RWPE1 (cell line): ENCODE results near the gene RRAS2.

Experiments used
- CTCF ChIA-PET: fragments of 350-600 bp; sonication (Branson Sonifier 250); formaldehyde crosslinking; extraction: SDS; loops from one replicate; lab custom pipeline; 2021; lab: Yijun Ruan, JAX
- POLR2A ChIA-PET: fragments of 400-600 bp; formaldehyde crosslinking; extraction: SDS; loops from one replicate; lab custom pipeline; 2020; ENCODE audit warnings: antibody characterized with exemption; ENCODE audit not compliant: low non-redundant PET; lab: Yijun Ruan, JAX
- DNase-seq: peaks from one replicate; pipeline ENCODE4 v3.0.0; 2012; ENCODE audit warnings: low spot score
- H3K27ac ChIP-seq: fragments of 450-650 bp; 2 replicates; pipeline ENCODE4 v1.5.1; 2017
- CTCF ChIP-seq: fragments of 450-650 bp; conservative IDR thresholded peaks from 2 replicates; pipeline ENCODE4 v1.5.1; 2017; ENCODE audit warnings: low read depth, mild to moderate bottlenecking

The RRAS2 gene

GRCh38 chr11:14329702-14330101 is 29.3 kb downstream of the RRAS2 start:
- POLR2A ChIA-PET = no interaction called here
- no peak for TF ChIP-seq CTCF
- no peak for DNase-seq
- CTCF ChIA-PET = interaction anchor here (0.7 kb wide), 1 partner anchor 44 kb away, joined by 3 read pairs; no protein-coding TSS in a partner anchor
- no peak overlapping the region for H3K27ac ChIP-seq

GRCh38 chr11:14327116-14327515 is 31.9 kb downstream of the RRAS2 start:
- no peak for TF ChIP-seq CTCF
- DNase-seq = no peak
- ChIA-PET POLR2A (no interaction called here), CTCF (interaction anchor here (1.0 kb wide), 1 partner anchor 15 kb away, joined by 3 read pairs; no protein-coding TSS in a partner anchor)
- no peak overlapping the region for H3K27ac ChIP-seq

GRCh38 chr11:14323118-14323676 is 35.8 kb downstream of the RRAS2 start:
- no peak overlapping the region for H3K27ac ChIP-seq
- POLR2A ChIA-PET = no interaction called here
- no peak for DNase-seq
- TF ChIP-seq CTCF = no peak
- CTCF ChIA-PET = no interaction called here

DNA sequence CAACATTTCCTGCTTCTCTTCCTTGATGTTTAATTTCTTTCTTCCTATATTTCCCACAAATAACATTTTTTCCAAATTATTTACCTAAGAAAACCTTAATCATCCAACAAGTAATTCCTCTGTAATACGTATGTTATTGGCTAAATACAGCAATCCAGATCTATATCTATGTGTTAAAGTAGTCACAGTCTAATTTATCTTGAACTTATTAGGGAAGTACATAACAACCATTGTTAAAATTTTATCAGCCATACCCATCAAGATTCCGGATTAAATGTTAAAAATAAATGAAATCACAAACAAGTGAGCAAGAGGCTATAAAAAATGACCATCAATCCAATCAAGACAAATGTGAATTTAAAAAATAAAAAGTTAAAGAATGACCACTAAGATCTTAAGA is 36.5 kb downstream of the RRAS2 start:
- no peak for TF ChIP-seq CTCF
- CTCF ChIA-PET = no interaction called here
- no peak for DNase-seq
- H3K27ac ChIP-seq = no peak overlapping the region
- POLR2A ChIA-PET = no interaction called here

- no peak overlapping the region for H3K27ac ChIP-seq
- no peak for DNase-seq
- TF ChIP-seq CTCF = no peak
- ChIA-PET POLR2A (no interaction called here), CTCF (interaction anchor here (0.8 kb wide), 1 partner anchor 54 kb away, joined by 3 read pairs; no protein-coding TSS in a partner anchor)
Observed at GRCh38 chr11:14320020-14320419, 39.0 kb downstream of the RRAS2 start.

- POLR2A ChIA-PET = interaction anchor here (1.1 kb wide), 1 partner anchor 166 kb away, joined by 3 read pairs; no protein-coding TSS in a partner anchor
- CTCF ChIA-PET = interaction anchor here (0.7 kb wide), 1 partner anchor 30 kb away, joined by 3 read pairs; no protein-coding TSS in a partner anchor
- peak overlapping the region; percentile 58; the same call in 1 of the 2 replicates for H3K27ac ChIP-seq
- no peak for TF ChIP-seq CTCF
- DNase-seq = peak; percentile 17
Observed at GRCh38 chr11:14318581-14318981, 40.4 kb downstream of the RRAS2 start.
